Thoracic aorta (tissue), 2 donors: Measurements from ENCODE around the gene MGA. TPM values are rescaled to one million over a fixed set of nuclear protein-coding genes. Genes with fewer than 3 reads are reported as not detected.

ENCODE experiments used
- ATAC-seq: fragments of 150-250 bp; one replicate; pipeline ENCODE4 v1.8.0; 2017; ENCODE audit warnings: low read depth; ENCODE audit not compliant: insufficient number of reproducible peaks, low FRiP score
- DNase-seq: peaks from one replicate; pipeline ENCODE4 v3.0.0-alpha.2; 2020; ENCODE audit warnings: low spot score
- H3K27ac ChIP-seq, 2 donors: fragments of 200-600 bp; sonication (generic); 1 replicate in 1 of 2; 2 replicates in 1 of 2; pipeline ENCODE4 v1.5.1; 2016; ENCODE audit warnings: mild to moderate bottlenecking in 2 of 2, moderate library complexity in 2 of 2
- H3K27me3 ChIP-seq: fragments of 200-600 bp; sonication (generic); replicated peaks from 2 replicates; pipeline ENCODE4 v1.6.0; 2016; ENCODE audit warnings: mild to moderate bottlenecking; ENCODE audit not compliant: insufficient read depth
- H3K36me3 ChIP-seq: fragments of 200-600 bp; sonication (generic); one replicate; pipeline ENCODE4 v1.5.1; 2016
- H3K4me1 ChIP-seq, 2 donors: fragments of 200-600 bp; sonication (generic); 1 replicate in 1 of 2; 2 replicates in 1 of 2; pipeline versions ENCODE4 v1.5.1 to v1.6.0; 2016; ENCODE audit warnings: low read depth in 2 of 2, mild to moderate bottlenecking in 1 of 2; ENCODE audit not compliant: control insufficient read depth in 1 of 2
- H3K4me3 ChIP-seq: fragments of 200-600 bp; sonication (generic); 2 replicates; pipeline ENCODE4 v1.5.1; 2016; ENCODE audit warnings: mild to moderate bottlenecking
- H3K9me3 ChIP-seq: fragments of 200-600 bp; sonication (generic); 2 replicates; pipeline ENCODE4 v1.5.1; 2016
- CTCF ChIP-seq: fragments of 200-600 bp; sonication (generic); IDR thresholded peaks from one replicate; pipeline ENCODE4 v1.5.1; 2019; ENCODE audit warnings: antibody characterized with exemption
- total RNA-seq, 2 donors: library from RNA; depleted of rRNA; stranded (reverse); fragments of >200 nt; gene quantifications; one replicate each; pipeline versions ENCODE4 v1.1.0 to v1.2.3, GENCODE V29; 2016

MGA gene
- total RNA-seq, 2 donors from 2014 or later, result 32.5 to 57.2 TPM

DNA sequence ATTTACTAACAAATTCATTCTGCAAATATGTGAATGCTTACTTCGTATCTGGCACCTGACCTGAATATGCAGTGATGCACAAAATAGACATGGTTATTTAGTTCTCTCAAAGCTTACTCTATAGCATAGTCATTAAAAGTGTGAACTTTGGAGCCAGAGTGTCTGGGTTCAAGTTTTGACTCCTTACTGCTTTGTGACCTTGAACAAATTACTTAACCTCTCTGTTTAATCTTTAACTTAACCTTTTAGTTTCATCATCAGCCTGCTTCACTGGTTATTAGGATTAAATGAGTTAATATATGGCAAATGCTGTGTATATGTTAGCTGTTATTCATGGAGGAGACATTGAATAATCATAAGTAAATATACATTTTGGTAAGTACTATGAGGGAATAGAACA is 12.1 kb upstream of the MGA start:
- DNase-seq (no peak), ATAC-seq (no peak)
- Histone ChIP-seq H3K4me3 (no peak overlapping the region), H3K9me3 (no peaks in the 10 kb centered on the region), H3K4me1 (no peaks in the 10 kb centered on the region), H3K27ac (no peak overlapping the region), H3K27me3 (no peaks in the 10 kb centered on the region), H3K36me3 (no peaks in the 10 kb centered on the region)
- no peak for TF ChIP-seq CTCF

DNA sequence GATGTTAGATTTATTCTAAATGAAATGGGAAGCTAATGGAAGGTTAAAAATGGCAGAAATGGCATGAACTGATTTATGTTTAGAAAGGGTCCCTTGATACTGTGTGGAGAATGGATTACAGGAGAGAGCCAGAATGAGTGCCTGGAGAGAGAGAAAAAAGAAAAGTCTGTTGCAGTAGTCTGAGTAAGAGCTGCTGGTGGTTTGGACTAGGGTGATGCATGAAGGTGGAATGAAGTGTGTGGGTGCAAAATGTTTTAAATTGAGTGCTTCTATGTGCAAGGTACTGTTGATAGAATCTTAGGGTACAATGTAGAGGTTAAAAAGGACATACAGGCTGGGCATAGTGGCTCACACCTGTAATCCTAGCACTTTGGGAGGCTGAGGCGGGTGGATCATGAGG is 11.4 kb upstream of the MGA start:
- no peak for TF ChIP-seq CTCF
- Histone ChIP-seq H3K4me3 (no peak overlapping the region), H3K27ac (no peak overlapping the region), H3K4me1 (no peaks in the 10 kb centered on the region), H3K27me3 (no peaks in the 10 kb centered on the region), H3K9me3 (no peaks in the 10 kb centered on the region), H3K36me3 (no peaks in the 10 kb centered on the region)
- no peak for DNase-seq
- ATAC-seq, result no peak

DNA sequence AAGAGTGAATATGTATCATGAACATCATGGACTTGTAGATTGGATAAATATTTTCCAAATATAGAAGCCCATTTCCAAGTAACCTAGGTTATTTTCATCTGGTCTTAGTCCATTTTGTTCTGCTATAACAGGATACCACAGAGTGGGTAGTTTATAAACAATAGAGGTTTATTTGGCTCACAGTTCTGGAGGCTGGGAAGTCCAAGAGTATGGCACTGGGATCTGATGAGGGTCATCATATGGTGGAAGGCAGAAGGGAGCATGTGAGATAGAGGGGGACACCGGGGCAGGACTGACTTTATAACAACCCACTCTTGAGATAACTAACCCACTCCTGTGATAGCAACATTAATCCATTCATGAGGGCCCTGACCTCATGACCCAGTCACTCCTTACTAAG is 9.4 kb upstream of the MGA start:
- Histone ChIP-seq H3K27me3 (no peaks in the 10 kb centered on the region), H3K36me3 (no peaks in the 10 kb centered on the region), H3K9me3 (no peaks in the 10 kb centered on the region), H3K4me1 (no peaks in the 10 kb centered on the region), H3K4me3 (no peak overlapping the region), H3K27ac (no peak overlapping the region)
- no peak for ATAC-seq
- TF ChIP-seq CTCF, result no peak
- no peak for DNase-seq

DNA sequence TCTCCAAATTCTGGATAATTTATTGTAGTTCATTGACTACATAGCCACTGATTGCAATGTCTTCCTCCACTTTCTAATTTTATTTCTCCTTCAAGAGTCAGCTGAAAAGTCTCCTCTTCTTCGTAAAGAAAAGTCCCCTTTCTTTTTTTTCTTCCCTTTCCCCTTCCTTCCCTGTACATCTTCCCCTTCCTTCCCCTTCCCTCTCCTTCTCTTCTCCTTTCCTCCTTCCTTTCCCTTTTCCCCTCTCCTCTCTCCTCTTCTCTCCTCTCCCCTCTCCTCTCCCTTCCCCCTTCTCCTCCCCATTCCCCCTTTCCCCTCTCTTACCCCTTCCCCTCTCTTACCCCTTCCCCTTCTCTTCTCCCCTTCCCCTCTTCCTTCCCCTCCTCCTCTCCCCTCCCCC is 8.8 kb upstream of the MGA start:
- H3K9me3 ChIP-seq, result no peaks in the 10 kb centered on the region
- ATAC-seq (no peak), DNase-seq (no peak)
- H3K27ac ChIP-seq, result no peak overlapping the region
- H3K4me3 ChIP-seq, result no peak overlapping the region
- no peaks in the 10 kb centered on the region for H3K36me3 ChIP-seq
- TF ChIP-seq CTCF, result no peak
- no peaks in the 10 kb centered on the region for H3K4me1 ChIP-seq
- H3K27me3 ChIP-seq, result no peaks in the 10 kb centered on the region

DNA sequence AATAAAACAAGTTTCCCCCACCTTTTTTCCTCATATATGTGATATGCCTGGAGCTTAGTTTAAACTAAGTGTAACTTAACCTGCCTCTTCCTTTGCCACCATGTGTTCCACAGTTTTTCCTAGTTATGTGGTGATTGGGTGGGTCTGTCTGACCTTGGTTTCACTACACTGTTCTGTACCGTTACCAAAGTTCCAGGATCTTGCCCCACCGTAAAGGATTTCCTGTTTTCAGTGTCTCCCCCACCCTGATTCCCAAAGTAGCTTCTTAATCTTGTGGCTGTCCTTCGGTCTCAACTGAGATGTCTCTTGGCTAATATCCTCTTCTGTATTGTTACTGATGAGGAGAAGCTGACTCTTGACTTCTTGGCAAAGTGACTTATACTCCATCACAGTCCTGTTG is 6.4 kb upstream of the MGA start:
- no peaks in the 10 kb centered on the region for H3K36me3 ChIP-seq
- H3K27me3 ChIP-seq, result no peaks in the 10 kb centered on the region
- H3K27ac ChIP-seq, result no peak overlapping the region
- DNase-seq (no peak), ATAC-seq (no peak)
- no peak for TF ChIP-seq CTCF
- H3K9me3 ChIP-seq, result no peaks in the 10 kb centered on the region
- H3K4me3 ChIP-seq, result no peak overlapping the region
- H3K4me1 ChIP-seq, result no peaks in the 10 kb centered on the region
